Astrocyte of the cerebellum (primary cell): ENCODE measurements around the gene MGST2.

ENCODE experiments used
- DNase-seq: peaks from one replicate; pipeline ENCODE4 v3.0.0-alpha.2; 2011; ENCODE audit warnings: low read depth
- H3K4me3 ChIP-seq: 2 replicates; pipeline ENCODE4 v1.5.1; 2011; ENCODE audit warnings: mild to moderate bottlenecking, low read depth, low read length, moderate library complexity
- CTCF ChIP-seq: IDR thresholded peaks from 2 replicates; pipeline ENCODE4 v1.5.1; 2012; ENCODE audit warnings: low read length, low read depth, moderate library complexity, mild to moderate bottlenecking; ENCODE audit errors: missing control alignments
- in situ Hi-C: cut with HindIII; loops from 2 replicates; pipeline ENCODE4 v1.10.0; 2017; ENCODE audit warnings: low sequenced_read_pairs

The MGST2 gene

GRCh38 chr4:139749338-139749737 is 83.7 kb downstream of the MGST2 start:
- TF ChIP-seq CTCF = no peak
- DNase-seq = no peak
- in situ Hi-C loops = no loop called here
- no peak overlapping the region for H3K4me3 ChIP-seq

GRCh38 chr4:139749835-139750498 is 84.3 kb downstream of the MGST2 start:
- H3K4me3 ChIP-seq = no peak overlapping the region
- in situ Hi-C loops = loop anchor here (5.0 kb wide), 1 partner anchor 47 kb away; no protein-coding TSS in a partner anchor
- no peak for DNase-seq
- no peak for TF ChIP-seq CTCF

GRCh38 chr4:139753686-139754085 is 88.1 kb downstream of the MGST2 start:
- in situ Hi-C loops = loop anchor here (5.0 kb wide), 1 partner anchor 44 kb away; no protein-coding TSS in a partner anchor
- H3K4me3 ChIP-seq = no peak overlapping the region
- DNase-seq = no peak
- no peak for TF ChIP-seq CTCF
